ENCODE data around the gene CRMP1.

- TF ChIP-seq CTCF (IDR thresholded peaks at IDR 0.05) (no peak), POLR2A (IDR thresholded peaks at IDR 0.05) (no peak), POLR2AphosphoS5 (IDR thresholded peaks at IDR 0.05) (no peak)
These were observed 111.2 kb downstream of the CRMP1 start for GRCh38 chr4:5781691-5782090.

Data from stomach (tissue), 4 donors.